Vagina (tissue), 2 donors: ENCODE measurements around the gene GPI. TPM values are rescaled to one million over a fixed set of nuclear protein-coding genes. Genes with fewer than 3 reads are reported as not detected.

Experiments used
- DNase-seq, 2 donors: peaks; one replicate each; pipeline ENCODE4 v3.0.0-alpha.2; 2017; ENCODE audit errors: extremely low spot score in 2 of 2
- H3K27ac ChIP-seq: fragments of 200-600 bp; sonication (generic); one replicate; pipeline ENCODE4 v1.5.1; 2019
- H3K27me3 ChIP-seq: fragments of 200-600 bp; sonication (generic); one replicate; pipeline ENCODE4 v1.5.1; 2019
- H3K36me3 ChIP-seq, 2 donors: fragments of 200-600 bp; sonication (generic); one replicate each; pipeline ENCODE4 v1.5.1; 2017 to 2019
- H3K4me1 ChIP-seq: fragments of 200-600 bp; sonication (generic); one replicate; pipeline ENCODE4 v1.5.1; 2019
- H3K4me3 ChIP-seq, 2 donors: fragments of 200-600 bp; sonication (generic); 1 replicate in 1 of 2; 2 replicates in 1 of 2; pipeline ENCODE4 v1.5.1; 2016 to 2019
- H3K9me3 ChIP-seq: fragments of 200-600 bp; sonication (generic); one replicate; pipeline ENCODE4 v1.5.1; 2019
- CTCF ChIP-seq, 3 experiments: fragments of 450-650 bp in 2 of 3; fragments of 200-600 bp in 1 of 3; sonication (generic) in 1 of 3; IDR thresholded peaks; one replicate each; pipeline ENCODE4 v1.5.1; 2017 to 2019; ENCODE audit warnings: antibody characterized with exemption in 3 of 3, mild to moderate bottlenecking in 2 of 3, moderate library complexity in 2 of 3
- POLR2A ChIP-seq, 2 donors: fragments of 450-650 bp; IDR thresholded peaks; one replicate each; pipeline ENCODE4 v1.6.1; 2017; ENCODE audit warnings: antibody characterized with exemption in 2 of 2, mild to moderate bottlenecking in 2 of 2, moderate library complexity in 2 of 2
- POLR2AphosphoS5 ChIP-seq, 2 donors: sonication (generic); formaldehyde crosslinking; IDR thresholded peaks; one replicate each; pipeline ENCODE4 v1.9.0; 2017; ENCODE audit warnings: antibody characterized with exemption in 2 of 2, mild to moderate bottlenecking in 2 of 2, low read depth in 1 of 2; ENCODE audit not compliant: insufficient read depth in 1 of 2
- intact Hi-C: fragments of 100-400 bp; cut with DNase I; formaldehyde crosslinking; loops from one replicate; pipeline ENCODE4 v1.15.1; 2023
- total RNA-seq: library from RNA; depleted of rRNA; stranded (reverse); fragments of >200 nt; gene quantifications from one replicate; pipeline ENCODE4 v1.2.3, GENCODE V29; 2016

GPI gene
- total RNA-seq, 1 donor from 2014 or later = 201 TPM

DNA sequence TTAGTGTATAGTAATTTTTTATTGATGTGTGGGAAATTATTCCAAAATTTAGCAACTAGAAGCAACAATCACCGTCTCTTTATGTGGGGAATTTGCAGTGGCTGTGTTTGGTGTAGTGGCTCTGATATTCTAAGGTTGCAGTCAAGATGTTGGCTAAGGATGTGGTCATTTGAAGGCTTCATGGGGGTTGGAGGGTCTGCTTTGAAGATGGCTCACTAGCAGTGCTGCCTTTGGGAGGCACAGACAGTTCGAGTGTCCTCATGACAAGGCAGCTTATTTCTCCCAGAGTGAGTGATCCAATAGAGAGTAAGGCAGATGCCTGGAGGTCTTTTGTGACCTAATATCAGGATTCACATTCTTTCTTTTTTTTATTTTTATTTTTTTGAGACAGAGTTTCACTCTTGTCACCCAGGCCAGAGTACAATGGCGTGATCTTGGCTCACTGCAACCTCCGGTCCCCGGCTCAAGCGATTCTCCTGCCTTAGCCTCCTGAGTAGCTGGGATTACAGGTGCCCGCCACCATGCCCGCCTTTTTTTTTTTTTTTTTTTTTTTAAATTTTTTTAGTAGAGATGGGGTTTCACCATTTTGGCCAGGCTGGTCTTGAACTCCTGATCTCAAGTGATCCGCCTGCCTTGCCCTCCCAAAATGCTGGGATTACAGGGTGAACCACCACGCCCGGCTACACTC lies 8.7 kb downstream of the GPI start:
- intact Hi-C loops = no loop called here
- Histone ChIP-seq H3K4me1 (no peaks in the 10 kb centered on the region), H3K4me3 (no peak overlapping the region), H3K27me3 (no peaks in the 10 kb centered on the region), H3K36me3 (peaks cover 0 to 61% of the 10 kb centered on the region in 2 donors), H3K9me3 (no peaks in the 10 kb centered on the region), H3K27ac (no peak overlapping the region)
- no peak for DNase-seq
- TF ChIP-seq CTCF (IDR thresholded peaks at IDR 0.05) (no peak), POLR2AphosphoS5 (IDR thresholded peaks at IDR 0.05; ENCODE audit: insufficient read depth in 1 of 2, low read depth in 1 of 2) (no peak), POLR2A (IDR thresholded peaks at IDR 0.05) (no peak)

- no peak for DNase-seq
- Histone ChIP-seq H3K27ac (no peak overlapping the region), H3K4me1 (no peaks in the 10 kb centered on the region), H3K27me3 (no peaks in the 10 kb centered on the region), H3K9me3 (no peaks in the 10 kb centered on the region), H3K4me3 (no peak overlapping the region), H3K36me3 (peaks cover 0 to 59% of the 10 kb centered on the region in 2 donors)
- intact Hi-C loops = no loop called here
- TF ChIP-seq POLR2A (IDR thresholded peaks at IDR 0.05) (no peak), POLR2AphosphoS5 (IDR thresholded peaks at IDR 0.05; ENCODE audit: insufficient read depth in 1 of 2, low read depth in 1 of 2) (no peak), CTCF (IDR thresholded peaks at IDR 0.05) (no peak)
Observed at GRCh38 chr19:34375598-34375997, 10.6 kb downstream of the GPI start.

DNA sequence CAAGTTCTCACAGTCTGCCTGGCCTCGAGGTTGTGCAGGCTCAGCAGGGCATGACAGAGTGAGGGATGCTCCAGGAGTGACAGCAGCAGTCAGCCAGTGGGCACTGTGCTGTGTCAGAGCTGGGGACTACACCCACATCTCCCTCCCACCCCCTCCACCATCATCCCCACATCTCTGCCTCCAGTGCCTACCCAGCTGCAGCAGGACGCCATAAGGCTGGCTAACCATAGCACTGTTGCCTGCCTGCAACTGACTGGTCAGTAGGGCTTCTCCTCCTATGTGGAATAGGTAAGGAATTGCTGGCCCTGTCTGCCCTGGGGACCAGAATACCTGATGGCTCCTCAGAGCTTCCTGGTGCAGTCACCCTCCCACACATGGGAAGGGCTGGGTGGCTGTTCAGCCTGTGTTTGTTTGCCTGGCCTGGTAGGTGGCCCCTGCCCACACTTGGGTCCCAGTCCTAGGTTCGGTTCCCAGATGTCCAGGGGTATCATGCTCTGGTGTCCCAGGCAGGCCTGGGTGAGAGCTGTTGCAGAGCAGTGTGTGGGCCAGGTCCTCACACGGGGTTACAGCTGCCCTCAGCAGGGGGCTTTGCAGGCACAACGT lies 15.7 kb downstream of the GPI start:
- Histone ChIP-seq H3K27me3 (no peaks in the 10 kb centered on the region), H3K9me3 (no peaks in the 10 kb centered on the region), H3K36me3 (peaks cover 0 to 72% of the 10 kb centered on the region in 2 donors), H3K4me3 (no peak overlapping the region), H3K4me1 (no peaks in the 10 kb centered on the region), H3K27ac (no peak overlapping the region)
- no peak for DNase-seq
- intact Hi-C loops = no loop called here
- TF ChIP-seq POLR2A (IDR thresholded peaks at IDR 0.05) = no peak
- no peak for TF ChIP-seq POLR2AphosphoS5 (IDR thresholded peaks at IDR 0.05; ENCODE audit: insufficient read depth in 1 of 2, low read depth in 1 of 2)
- TF ChIP-seq CTCF (IDR thresholded peaks at IDR 0.05) = no peak

- H3K36me3 ChIP-seq = peaks cover 0 to 71% of the 10 kb centered on the region in 2 donors
- DNase-seq = no peak
- H3K27me3 ChIP-seq = no peaks in the 10 kb centered on the region
- H3K9me3 ChIP-seq = no peaks in the 10 kb centered on the region
- no peaks in the 10 kb centered on the region for H3K4me1 ChIP-seq
- H3K27ac ChIP-seq = no peak overlapping the region
- TF ChIP-seq POLR2A (IDR thresholded peaks at IDR 0.05) (no peak), POLR2AphosphoS5 (IDR thresholded peaks at IDR 0.05; ENCODE audit: insufficient read depth in 1 of 2, low read depth in 1 of 2) (no peak), CTCF (IDR thresholded peaks at IDR 0.05) (no peak)
- no peak overlapping the region for H3K4me3 ChIP-seq
- intact Hi-C loops = no loop called here
Observed at GRCh38 chr19:34381399-34382251, 16.6 kb downstream of the GPI start.
